Iris pigment epithelial cell (primary cell): ENCODE results near the gene SIK3.

Experiments used
- DNase-seq: peaks from one replicate; pipeline ENCODE4 v3.0.0-alpha.2; 2011; ENCODE audit warnings: low read depth

The SIK3 gene

GRCh38 chr11:117009905-117010605 lies 88.2 kb downstream of the SIK3 start:
- no peak for DNase-seq

GRCh38 chr11:117005758-117006157 lies 92.5 kb downstream of the SIK3 start:
- no peak for DNase-seq

GRCh38 chr11:117002639-117003299 lies 95.5 kb downstream of the SIK3 start:
- no peak for DNase-seq

GRCh38 chr11:117000014-117000737 lies 98.1 kb downstream of the SIK3 start:
- DNase-seq: no peak

- no peak for DNase-seq
Observed at GRCh38 chr11:116997071-116997470, 101.2 kb downstream of the SIK3 start.

GRCh38 chr11:116994195-116994594 lies 104.0 kb downstream of the SIK3 start:
- DNase-seq: no peak

- DNase-seq: no peak
Observed at GRCh38 chr11:116993599-116993998, 104.6 kb downstream of the SIK3 start.

- DNase-seq: no peak
Observed at GRCh38 chr11:116991491-116991890, 106.7 kb downstream of the SIK3 start.

- no peak for DNase-seq
Observed at GRCh38 chr11:116990811-116991210, 107.4 kb downstream of the SIK3 start.

- DNase-seq: peak; percentile 93
Observed at GRCh38 chr11:116990061-116990473, 108.2 kb downstream of the SIK3 start.

- DNase-seq: no peak
Observed at GRCh38 chr11:116989184-116989583, 109.0 kb downstream of the SIK3 start.

GRCh38 chr11:116986521-116987105 lies 111.6 kb downstream of the SIK3 start:
- DNase-seq: peak; percentile 77

GRCh38 chr11:116984589-116984988 lies 113.6 kb downstream of the SIK3 start:
- DNase-seq: peak; percentile 97

- peak; percentile 53 for DNase-seq
Observed at GRCh38 chr11:116984186-116984585, 114.0 kb downstream of the SIK3 start.

- no peak for DNase-seq
Observed at GRCh38 chr11:116981266-116981885, 116.9 kb downstream of the SIK3 start.

- DNase-seq: no peak
Observed at GRCh38 chr11:116980136-116980793, 118.0 kb downstream of the SIK3 start.

GRCh38 chr11:116976941-116977570 lies 121.2 kb downstream of the SIK3 start:
- DNase-seq: no peak

GRCh38 chr11:116975661-116976060 lies 122.6 kb downstream of the SIK3 start:
- DNase-seq: no peak

- DNase-seq: no peak
Observed at GRCh38 chr11:116973270-116973669, 125.0 kb downstream of the SIK3 start.

- DNase-seq: no peak
Observed at GRCh38 chr11:116972691-116973090, 125.5 kb downstream of the SIK3 start.
